ENCODE data around the gene TIGD3.

TIGD3 gene

GRCh38 chr11:65378928-65379638, 24.5 kb downstream of the TIGD3 start:
- Histone ChIP-seq H3K9me2 (replicated peaks; ENCODE audit: insufficient read depth, low read length) (no peaks in the 10 kb centered on the region), H3K27ac (ENCODE audit: low read depth, low read length) (no peak overlapping the region), H3K79me2 (ENCODE audit: insufficient read depth, low read length) (no peaks in the 10 kb centered on the region), H3K36me3 (ENCODE audit: low read length) (no peaks in the 10 kb centered on the region), H3K9ac (ENCODE audit: low read length) (no peak overlapping the region), H2AFZ (ENCODE audit: low read depth, low read length, severe bottlenecking) (no peak overlapping the region), H3K4me2 (ENCODE audit: low read depth, low read length, poor library complexity, severe bottlenecking) (no peak overlapping the region), H3F3A (ENCODE audit: insufficient read depth) (no peaks in the 10 kb centered on the region), H4K20me1 (ENCODE audit: low read depth, low read length) (no peaks in the 10 kb centered on the region), H3K9me3 (ENCODE audit: insufficient read depth, low read length) (no peaks in the 10 kb centered on the region), H3K27me3 (ENCODE audit: low read length) (no peaks in the 10 kb centered on the region), H3K4me3 (ENCODE audit: insufficient read depth, low read length, poor library complexity, severe bottlenecking) (no peak overlapping the region)
- TF ChIP-seq EZH2phosphoT487 (conservative IDR thresholded peaks at IDR 0.05; ENCODE audit: low read length) (no peak), CTCF (IDR thresholded peaks at IDR 0.05; ENCODE audit: insufficient read depth, low read length, poor library complexity, severe bottlenecking) (no peak)

- Histone ChIP-seq H4K20me1 (ENCODE audit: low read depth, low read length) (no peaks in the 10 kb centered on the region), H3K79me2 (ENCODE audit: insufficient read depth, low read length) (no peaks in the 10 kb centered on the region), H3K4me2 (ENCODE audit: low read depth, low read length, poor library complexity, severe bottlenecking) (no peak overlapping the region), H3K4me3 (ENCODE audit: insufficient read depth, low read length, poor library complexity, severe bottlenecking) (no peak overlapping the region), H3K27ac (ENCODE audit: low read depth, low read length) (no peak overlapping the region), H3F3A (ENCODE audit: insufficient read depth) (0 out of 2 replicates have a peak, but pooled peaks cover 5% of the 10 kb centered on the region), H3K36me3 (ENCODE audit: low read length) (no peaks in the 10 kb centered on the region), H3K27me3 (ENCODE audit: low read length) (no peaks in the 10 kb centered on the region), H3K9me3 (ENCODE audit: insufficient read depth, low read length) (no peaks in the 10 kb centered on the region), H3K9ac (ENCODE audit: low read length) (no peak overlapping the region), H2AFZ (ENCODE audit: low read depth, low read length, severe bottlenecking) (no peak overlapping the region), H3K9me2 (replicated peaks; ENCODE audit: insufficient read depth, low read length) (no peaks in the 10 kb centered on the region)
- no peak for TF ChIP-seq EZH2phosphoT487 (conservative IDR thresholded peaks at IDR 0.05; ENCODE audit: low read length)
Measured at GRCh38 chr11:65379698-65380459, 25.3 kb downstream of the TIGD3 start.

GRCh38 chr11:65380460-65381119, 26.0 kb downstream of the TIGD3 start:
- H3K4me2 ChIP-seq (ENCODE audit: low read depth, low read length, poor library complexity, severe bottlenecking): no peak overlapping the region
- no peak overlapping the region for H3K9ac ChIP-seq (ENCODE audit: low read length)
- no peaks in the 10 kb centered on the region for H3K79me2 ChIP-seq (ENCODE audit: insufficient read depth, low read length)

More at GRCh38 chr11:65380460-65381119, 26.0 kb downstream of the TIGD3 start:
- Histone ChIP-seq H4K20me1 (ENCODE audit: low read depth, low read length) (no peaks in the 10 kb centered on the region), H2AFZ (ENCODE audit: low read depth, low read length, severe bottlenecking) (no peak overlapping the region), H3K27ac (ENCODE audit: low read depth, low read length) (no peak overlapping the region), H3K27me3 (ENCODE audit: low read length) (no peaks in the 10 kb centered on the region), H3K36me3 (ENCODE audit: low read length) (no peaks in the 10 kb centered on the region), H3K9me3 (ENCODE audit: insufficient read depth, low read length) (no peaks in the 10 kb centered on the region), H3K9me2 (replicated peaks; ENCODE audit: insufficient read depth, low read length) (no peaks in the 10 kb centered on the region), H3K4me3 (ENCODE audit: insufficient read depth, low read length, poor library complexity, severe bottlenecking) (no peak overlapping the region), H3F3A (ENCODE audit: insufficient read depth) (0 out of 2 replicates have a peak, but pooled peaks cover 5% of the 10 kb centered on the region)
- TF ChIP-seq EZH2phosphoT487 (conservative IDR thresholded peaks at IDR 0.05; ENCODE audit: low read length) (no peak), CTCF (IDR thresholded peaks at IDR 0.05; ENCODE audit: insufficient read depth, low read length, poor library complexity, severe bottlenecking) (no peak)

Measured in SU-DHL-6 (cell line).